CD4-positive, alpha-beta T cell treated with Interleukin-1 beta for 1 hour (primary cell): ENCODE measurements around the gene RPL26.
"Not testable (repeated sequence)": the region's sequence is repeated elsewhere in the genome, so short reads cannot be mapped to it uniquely, and the experiment has no call there.

Experiments used
- DNase-seq, 2 donors: peaks; one replicate each; pipeline ENCODE4 v3.0.0-alpha.2; 2020 to 2022

Gene RPL26

DNA sequence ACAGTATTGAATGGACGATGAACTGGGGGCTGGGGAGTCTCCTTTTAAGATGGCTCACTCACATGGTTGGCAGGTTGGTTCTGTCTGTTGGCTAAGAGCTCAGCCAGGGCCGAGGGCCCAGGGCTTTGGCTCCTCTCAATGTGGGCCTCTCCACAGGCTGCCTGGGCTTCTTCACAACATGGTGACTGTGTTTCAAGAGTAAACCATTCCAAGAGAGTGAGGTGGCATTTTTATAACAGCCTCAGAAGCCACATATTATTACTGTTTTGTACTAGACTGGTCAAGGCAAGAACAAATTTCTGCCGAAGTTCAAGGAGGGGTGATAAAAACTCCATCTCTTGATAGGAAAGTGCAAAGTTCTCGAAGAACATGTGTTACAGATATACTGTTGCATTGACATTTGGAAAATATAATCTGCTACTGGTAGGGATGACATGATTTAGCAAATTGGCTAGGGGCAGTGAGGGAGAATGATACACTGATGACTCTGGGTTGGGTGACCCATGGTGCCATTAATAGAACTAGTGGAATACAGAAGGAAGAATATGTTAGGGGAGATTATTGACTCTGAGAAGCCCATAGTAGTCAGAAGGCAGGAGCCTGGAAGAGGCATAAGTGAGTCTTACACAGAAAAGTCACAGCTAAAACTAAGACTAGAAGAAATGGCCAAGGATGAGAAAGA, 20.2 kb downstream of the RPL26 start:
- no peak for DNase-seq

- DNase-seq, result no peak
Observed at GRCh38 chr17:8360751-8361150, 22.2 kb downstream of the RPL26 start.

GRCh38 chr17:8360260-8360659, 22.7 kb downstream of the RPL26 start:
- DNase-seq, result no peak

- DNase-seq, result no peak
Observed at GRCh38 chr17:8359769-8360168, 23.2 kb downstream of the RPL26 start.

- DNase-seq, result no peak
Observed at GRCh38 chr17:8357910-8358309, 25.1 kb downstream of the RPL26 start.

GRCh38 chr17:8354236-8354635, 28.8 kb downstream of the RPL26 start:
- no peak for DNase-seq

DNA sequence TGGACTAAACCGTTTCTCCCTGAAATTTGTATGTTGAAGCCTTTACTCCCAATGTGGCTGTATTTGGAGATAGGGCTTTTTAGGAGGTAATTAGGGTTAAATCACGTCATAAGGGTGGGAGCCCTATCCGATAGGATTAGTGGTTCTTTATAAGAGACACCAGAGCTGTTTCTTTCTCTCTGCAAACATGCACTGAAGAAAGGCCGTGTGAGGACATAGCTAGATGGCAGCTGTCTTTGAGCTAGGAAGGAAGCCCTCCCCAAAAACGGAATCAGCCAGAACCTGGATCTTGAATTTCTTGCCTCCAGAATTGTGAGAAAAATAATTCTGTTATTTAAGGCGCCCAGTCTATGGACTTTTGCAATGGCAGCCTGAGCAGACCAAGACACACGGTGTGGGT, 29.3 kb downstream of the RPL26 start:
- no peak for DNase-seq

DNA sequence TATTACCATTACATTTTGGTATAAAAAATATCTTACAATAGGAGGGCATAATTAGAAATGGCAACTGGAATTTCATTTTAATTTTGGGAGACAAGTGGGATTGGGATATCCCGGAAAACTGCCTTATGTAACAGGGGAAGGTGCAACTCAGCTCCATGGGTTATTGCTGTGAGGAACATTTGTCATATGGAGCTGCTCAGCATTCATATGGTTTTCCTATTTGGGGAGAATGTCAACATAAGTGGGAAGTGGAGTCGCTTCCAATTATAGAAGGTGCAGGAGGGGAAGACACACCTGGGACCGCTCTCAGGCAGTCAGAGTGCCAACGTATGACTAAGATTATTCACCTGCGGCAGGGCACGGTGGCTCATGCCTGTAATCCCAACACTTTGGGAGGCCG, 32.7 kb downstream of the RPL26 start:
- DNase-seq, result no peak

- not testable (repeated sequence) for DNase-seq
Observed at GRCh38 chr17:8347001-8347400, 36.0 kb downstream of the RPL26 start.

GRCh38 chr17:8345951-8346665, 36.9 kb downstream of the RPL26 start:
- DNase-seq, result no peak

- DNase-seq, result no peak
Observed at GRCh38 chr17:8345052-8345690, 37.8 kb downstream of the RPL26 start.

DNA sequence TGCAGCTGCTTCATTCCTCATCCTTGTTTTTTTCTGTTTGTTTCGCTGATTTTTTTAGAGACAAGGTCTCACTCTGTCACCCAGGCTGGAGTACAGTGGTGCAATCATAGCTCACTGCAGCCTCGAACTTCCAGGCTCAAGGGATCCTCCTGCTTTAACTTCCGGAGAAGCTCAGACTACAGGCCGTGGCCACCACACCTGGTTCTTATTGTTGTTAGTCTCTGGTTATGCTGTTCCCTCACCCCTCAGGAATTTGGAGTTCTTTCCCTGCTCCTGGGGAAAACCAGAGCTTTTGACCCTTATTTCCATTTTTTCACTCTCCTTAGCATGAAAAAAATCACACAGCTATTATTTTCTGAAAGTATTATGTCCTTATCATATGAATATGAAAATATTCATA, 41.5 kb downstream of the RPL26 start:
- DNase-seq, result no peak

DNA sequence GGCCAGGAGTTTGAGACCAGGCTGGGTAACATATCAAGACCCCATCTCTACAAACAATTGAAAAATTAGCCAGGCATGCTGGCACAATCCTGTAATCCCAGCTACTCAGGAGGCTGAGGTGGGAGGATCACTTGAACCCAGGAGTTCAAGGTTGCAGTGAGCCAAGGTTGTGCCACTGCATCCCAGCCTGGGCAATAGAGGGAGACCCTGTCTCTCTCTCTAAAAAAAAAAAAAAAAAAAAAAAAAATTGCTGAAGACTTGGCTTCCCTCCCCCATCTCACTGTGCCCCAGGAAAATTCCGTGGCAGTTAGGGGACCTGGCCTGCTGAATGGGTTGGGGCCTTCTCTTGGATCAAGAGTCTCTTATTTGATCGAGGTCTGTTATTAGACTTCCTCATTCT, 43.5 kb downstream of the RPL26 start, which contains the start of gene ODF4:
TSS of gene ODF4 (plus strand) at position 301 of the 400 bp plus-strand sequence. CDS start 212 bp downstream, outside the sequence.
- no peak for DNase-seq

- DNase-seq, result no peak
Observed at GRCh38 chr17:8338753-8339140, 44.2 kb downstream of the RPL26 start.

GRCh38 chr17:8337802-8338752, 44.9 kb downstream of the RPL26 start:
- DNase-seq, result peak in 1 of 2 donors; percentile 18

- DNase-seq, result no peak
Observed at GRCh38 chr17:8333281-8333680, 49.7 kb downstream of the RPL26 start.

GRCh38 chr17:8332688-8333087, 50.3 kb downstream of the RPL26 start:
- no peak for DNase-seq

GRCh38 chr17:8332128-8332527, 50.9 kb downstream of the RPL26 start:
- DNase-seq, result no peak
